Lung (tissue), 12 donors: Measurements from ENCODE around the gene TBC1D2. TPM values are rescaled to one million over a fixed set of nuclear protein-coding genes. Genes with fewer than 3 reads are reported as not detected.
A peak's percentile ranks its signal among the peaks of the same experiment; 100 is the strongest.

Experiments used
- ATAC-seq: fragments of 200-7000 bp; cut with Tn5 transposase; one replicate; pipeline ENCODE4 v1.9.1; 2020; ENCODE audit warnings: moderate number of reproducible peaks; ENCODE audit not compliant: insufficient read depth, low FRiP score
- DNase-seq, 3 donors: peaks; one replicate each; pipeline ENCODE4 v3.0.0-alpha.2; 2013 to 2017
- H3K27ac ChIP-seq, 2 donors: one replicate each; pipeline ENCODE4 v1.5.1; 2013; ENCODE audit warnings: mild to moderate bottlenecking in 2 of 2, moderate library complexity in 2 of 2, control low read depth in 1 of 2, inconsistent platforms in 1 of 2, low read depth in 1 of 2, low read length in 1 of 2
- H3K27me3 ChIP-seq, 3 donors: one replicate each; pipeline ENCODE4 v1.5.1; 2013; ENCODE audit warnings: low read length in 2 of 3; ENCODE audit not compliant: control insufficient read depth in 3 of 3, insufficient read depth in 3 of 3
- H3K36me3 ChIP-seq, 4 donors: one replicate each; pipeline ENCODE4 v1.5.1; 2013; ENCODE audit warnings: low read length in 4 of 4, mild to moderate bottlenecking in 1 of 4, moderate library complexity in 1 of 4; ENCODE audit not compliant: control insufficient read depth in 4 of 4, insufficient read depth in 4 of 4
- H3K4me1 ChIP-seq, 5 donors: one replicate each; pipeline ENCODE4 v1.5.1; 2013; ENCODE audit warnings: low read length in 5 of 5, mild to moderate bottlenecking in 2 of 5, moderate library complexity in 1 of 5; ENCODE audit not compliant: control insufficient read depth in 5 of 5, insufficient read depth in 5 of 5
- H3K4me3 ChIP-seq: one replicate; pipeline ENCODE4 v1.5.1; 2013; ENCODE audit warnings: mild to moderate bottlenecking, control low read depth, moderate library complexity
- H3K9ac ChIP-seq, 2 donors: one replicate each; pipeline ENCODE4 v1.5.1; 2013; ENCODE audit warnings: low read length in 2 of 2, control low read depth in 1 of 2; ENCODE audit not compliant: insufficient read depth in 1 of 2
- H3K9me3 ChIP-seq, 4 donors: one replicate each; pipeline ENCODE4 v1.5.1; 2013; ENCODE audit warnings: low read length in 3 of 4, mild to moderate bottlenecking in 1 of 4, moderate library complexity in 1 of 4; ENCODE audit not compliant: control insufficient read depth in 4 of 4, insufficient read depth in 3 of 4
- CTCF ChIP-seq: IDR thresholded peaks from 2 replicates; pipeline ENCODE4 v1.5.1; 2012; ENCODE audit warnings: mild to moderate bottlenecking; ENCODE audit errors: control extremely low read depth, extremely low read depth
- WGBS, 2 donors: extraction: QIAGEN DNeasy Blood & Tissue Kit; methylation state at CpG; one replicate each; pipeline ENCODE4 v1.1.7; 2013; 5-methylcytosine and 5-hydroxymethylcytosine counted together
- polyA plus RNA-seq, 2 donors: library from polyadenylated mRNA; stranded (reverse); fragments of 200-250 nt; gene quantifications; one replicate each; pipeline ENCODE4 v1.2.1, GENCODE V29; 2013
- total RNA-seq, 2 donors: library from RNA; depleted of rRNA in 1 of 2; stranded (reverse); fragments of >200 nt in 1 of 2; gene quantifications; one replicate each; pipeline ENCODE4 v1.2.1, GENCODE V29; 2014 to 2021
- donor health status: control.
- donor health status: control.
- donor health status: Bipolar disorder and iron deficiency.
- donor health status: healthy.
- donor health status: DM: yes; HTN: yes; CAD: no.

The TBC1D2 gene
- total and polyA plus RNA-seq, 4 donors, result 31.3 to 73.0 (median 56.1) TPM

GRCh38 chr9:98263482-98264357 lies 8.3 kb upstream of the TBC1D2 start:
- Histone ChIP-seq H3K27me3 (no peaks in the 10 kb centered on the region), H3K9me3 (no peaks in the 10 kb centered on the region), H3K4me1 (no peaks in the 10 kb centered on the region), H3K27ac (no peak overlapping the region), H3K4me3 (no peak overlapping the region), H3K36me3 (no peaks in the 10 kb centered on the region), H3K9ac (no peak overlapping the region)
- peak; percentile 79 for ATAC-seq
- DNase-seq, result peak; percentile 80 to 83 (median 82)
- 35 to 44% methylated on average over 8 of the region's 8 CpGs for WGBS, 2 donors
- peak; percentile 95 for TF ChIP-seq CTCF

- H3K27ac ChIP-seq, result no peak overlapping the region
- no peak overlapping the region for H3K9ac ChIP-seq
- H3K4me1 ChIP-seq, result no peaks in the 10 kb centered on the region
- no peaks in the 10 kb centered on the region for H3K27me3 ChIP-seq
- no peaks in the 10 kb centered on the region for H3K9me3 ChIP-seq
- TF ChIP-seq CTCF, result no peak
- no peak overlapping the region for H3K4me3 ChIP-seq
- 63 to 87% methylated on average over 1 of the region's 1 CpG for WGBS, 2 donors
- DNase-seq (no peak), ATAC-seq (no peak)
- no peaks in the 10 kb centered on the region for H3K36me3 ChIP-seq
These were observed 7.6 kb upstream of the TBC1D2 start for GRCh38 chr9:98263080-98263479.

GRCh38 chr9:98262056-98262455 lies 6.6 kb upstream of the TBC1D2 start:
- H3K27ac ChIP-seq, result no peak overlapping the region
- H3K36me3 ChIP-seq, result no peaks in the 10 kb centered on the region
- no peaks in the 10 kb centered on the region for H3K27me3 ChIP-seq
- DNase-seq (no peak), ATAC-seq (no peak)
- H3K4me3 ChIP-seq, result no peak overlapping the region
- WGBS, 2 donors, result 92 to 95% methylated on average over 3 of the region's 3 CpGs
- no peak for TF ChIP-seq CTCF
- H3K4me1 ChIP-seq, result no peaks in the 10 kb centered on the region
- no peaks in the 10 kb centered on the region for H3K9me3 ChIP-seq
- H3K9ac ChIP-seq, result no peak overlapping the region
